ENCODE measurements around the gene CBFA2T2. TPM values are rescaled to one million over a fixed set of nuclear protein-coding genes. Genes with fewer than 3 reads are reported as not detected.

CBFA2T2 gene
- total RNA-seq, 3 donors from 2014 or later (not counting 1 experiment from before 2014, with no cell fraction given): 16.5 to 27.5 (median 18.5) TPM

GRCh38 chr20:33650111-33650752 lies 160.3 kb downstream of the CBFA2T2 start:
- no peak for DNase-seq
- H3K27me3 ChIP-seq (ENCODE audit: control insufficient read depth, insufficient read depth, low read length): no peaks in the 10 kb centered on the region
- Mint-ChIP-seq H3K9me3 (no peaks in the 10 kb centered on the region), H3K27me3 (ENCODE audit: low read depth in 2 of 2) (no peaks in the 10 kb centered on the region), H3K36me3 (no peaks in the 10 kb centered on the region), H3K4me3 (no peak overlapping the region), H3K4me1 (peaks cover 21 to 23% of the 10 kb centered on the region in 2 donors), H3K27ac (no peak overlapping the region)
- TF ChIP-seq CTCF (IDR thresholded peaks at IDR 0.05): no peak
- H3K27ac ChIP-seq (ENCODE audit: low read length): no peak overlapping the region
- H3K4me3 ChIP-seq (ENCODE audit: low read length): no peak overlapping the region
- H3K36me3 ChIP-seq (ENCODE audit: control insufficient read depth, insufficient read depth, low read length): peaks cover under 1% of the 10 kb centered on the region
- intact Hi-C loops (cut with micrococcal nuclease): no loop called here
- 95% methylated on average over 11 of the region's 11 CpGs for WGBS (ENCODE audit: insufficient coverage)
- H3K4me1 ChIP-seq (ENCODE audit: control insufficient read depth, insufficient read depth, low read length): peaks cover 32% of the 10 kb centered on the region
- no peak for ATAC-seq
- no peaks in the 10 kb centered on the region for H3K9me3 ChIP-seq (ENCODE audit: control insufficient read depth, insufficient read depth, low read length)

- no peaks in the 10 kb centered on the region for H3K36me3 Mint-ChIP-seq
- no peaks in the 10 kb centered on the region for H3K9me3 Mint-ChIP-seq
- no peak for ATAC-seq
Observed at GRCh38 chr20:33650753-33651561, 161.1 kb downstream of the CBFA2T2 start.

GRCh38 chr20:33651562-33652048 lies 161.7 kb downstream of the CBFA2T2 start:
- Histone ChIP-seq H3K27ac (ENCODE audit: low read length) (no peak overlapping the region), H3K9me3 (ENCODE audit: control insufficient read depth, insufficient read depth, low read length) (no peaks in the 10 kb centered on the region), H3K27me3 (ENCODE audit: control insufficient read depth, insufficient read depth, low read length) (no peaks in the 10 kb centered on the region), H3K4me3 (ENCODE audit: low read length) (no peak overlapping the region), H3K4me1 (ENCODE audit: control insufficient read depth, insufficient read depth, low read length) (peaks cover 32% of the 10 kb centered on the region), H3K36me3 (ENCODE audit: control insufficient read depth, insufficient read depth, low read length) (no peaks in the 10 kb centered on the region)
- 95% methylated on average over 12 of the region's 13 CpGs for WGBS (ENCODE audit: insufficient coverage)
- DNase-seq (no peak), ATAC-seq (no peak)
- Mint-ChIP-seq H3K27ac (no peak overlapping the region), H3K27me3 (ENCODE audit: low read depth in 2 of 2) (no peaks in the 10 kb centered on the region), H3K4me1 (peaks cover 21 to 23% of the 10 kb centered on the region in 2 donors), H3K4me3 (no peak overlapping the region), H3K36me3 (no peaks in the 10 kb centered on the region), H3K9me3 (no peaks in the 10 kb centered on the region)
- intact Hi-C loops (cut with micrococcal nuclease): no loop called here
- no peak for TF ChIP-seq CTCF (IDR thresholded peaks at IDR 0.05)

More at GRCh38 chr20:33650753-33651561, 161.1 kb downstream of the CBFA2T2 start:
- Histone ChIP-seq H3K36me3 (ENCODE audit: control insufficient read depth, insufficient read depth, low read length) (no peaks in the 10 kb centered on the region), H3K27ac (ENCODE audit: low read length) (no peak overlapping the region), H3K4me1 (ENCODE audit: control insufficient read depth, insufficient read depth, low read length) (peaks cover 32% of the 10 kb centered on the region), H3K9me3 (ENCODE audit: control insufficient read depth, insufficient read depth, low read length) (no peaks in the 10 kb centered on the region), H3K4me3 (ENCODE audit: low read length) (no peak overlapping the region), H3K27me3 (ENCODE audit: control insufficient read depth, insufficient read depth, low read length) (no peaks in the 10 kb centered on the region)
- WGBS (ENCODE audit: insufficient coverage): 92% methylated on average over 6 of the region's 10 CpGs
- Mint-ChIP-seq H3K27me3 (ENCODE audit: low read depth in 2 of 2) (no peaks in the 10 kb centered on the region), H3K27ac (no peak overlapping the region), H3K4me1 (peaks cover 21 to 23% of the 10 kb centered on the region in 2 donors), H3K4me3 (no peak overlapping the region)
- no peak for DNase-seq
- no peak for TF ChIP-seq CTCF (IDR thresholded peaks at IDR 0.05)
- intact Hi-C loops (cut with micrococcal nuclease): no loop called here
